SK-N-SH (cell line): ENCODE results near the gene ROR2. TPM values are rescaled to one million over a fixed set of nuclear protein-coding genes. Genes with fewer than 3 reads are reported as not detected.

Experiments
- CTCF ChIA-PET: fragments of 300-600, 350-600 bp; formaldehyde crosslinking; extraction: SDS; loops from one replicate; lab custom pipeline; 2021; lab: Yijun Ruan, JAX
- POLR2A ChIA-PET: fragments of 350-600 bp; sonication (Branson Sonifier 250); formaldehyde crosslinking; extraction: SDS; loops from one replicate; lab custom pipeline; 2020; ENCODE audit warnings: antibody characterized with exemption, inconsistent platforms; lab: Yijun Ruan, JAX
- DNase-seq: peaks from one replicate; pipeline ENCODE4 v3.0.0; 2012
- H2AFZ ChIP-seq: fragments of 200-600 bp; sonication (generic); 2 replicates; pipeline ENCODE4 v1.8.1; 2016; ENCODE audit warnings: antibody characterized with exemption, mild to moderate bottlenecking, low read depth
- H3F3A ChIP-seq: fragments of 200-600 bp; sonication (generic); replicated peaks from 2 replicates; pipeline ENCODE3; 2016; ENCODE audit warnings: antibody characterized with exemption, mild to moderate bottlenecking; ENCODE audit not compliant: insufficient read depth
- H3K27ac ChIP-seq, 2 experiments: fragments of 200-500 bp in 1 of 2; fragments of 200-600 bp in 1 of 2; sonication (Bioruptor generic) in 1 of 2; sonication (generic), shearing (Covaris generic) in 1 of 2; 2 replicates each; pipeline versions ENCODE4 v1.5.1 to v1.6.1; 2014 to 2016; ENCODE audit warnings: low read depth in 2 of 2, inconsistent platforms in 1 of 2, low read length in 1 of 2, mild to moderate bottlenecking in 1 of 2, mixed read lengths in 1 of 2
- H3K27me3 ChIP-seq: fragments of 200-600 bp; sonication (generic), shearing (Covaris generic); 2 replicates; pipeline ENCODE4 v1.6.1; 2016; ENCODE audit warnings: mixed run types; ENCODE audit not compliant: insufficient read depth
- H3K36me3 ChIP-seq, 2 experiments: fragments of 200-500 bp in 1 of 2; fragments of 200-600 bp in 1 of 2; sonication (Bioruptor generic) in 1 of 2; sonication (generic) in 1 of 2; replicated peaks in 1 of 2; 2 replicates each; pipeline versions ENCODE3 to v1.5.1; 2014 to 2016; ENCODE audit warnings: low read length in 1 of 2, mild to moderate bottlenecking in 1 of 2; ENCODE audit not compliant: insufficient read depth in 2 of 2, control insufficient read depth in 1 of 2
- H3K4me1 ChIP-seq, 2 experiments: fragments of 200-500 bp in 1 of 2; fragments of 200-600 bp in 1 of 2; sonication (Bioruptor generic) in 1 of 2; sonication (generic), shearing (Covaris generic) in 1 of 2; 2 replicates each; pipeline versions ENCODE4 v1.5.1 to v1.6.1; 2014 to 2016; ENCODE audit warnings: low read depth in 1 of 2, low read length in 1 of 2, mixed run types in 1 of 2; ENCODE audit not compliant: insufficient read depth in 2 of 2, control insufficient read depth in 1 of 2
- H3K4me2 ChIP-seq: fragments of 200-600 bp; sonication (generic), shearing (Covaris generic); 2 replicates; pipeline ENCODE4 v1.6.1; 2017; ENCODE audit warnings: mixed run types
- H3K4me3 ChIP-seq, 2 experiments: fragments of 200-500 bp in 1 of 2; fragments of 200-600 bp in 1 of 2; sonication (Bioruptor generic) in 1 of 2; sonication (generic), shearing (Covaris generic) in 1 of 2; 2 replicates each; pipeline versions ENCODE4 v1.5.1 to v1.8.1; 2014 to 2016; ENCODE audit warnings: low read depth in 2 of 2, inconsistent platforms in 1 of 2, low read length in 1 of 2, mild to moderate bottlenecking in 1 of 2, mixed read lengths in 1 of 2, moderate library complexity in 1 of 2
- H3K79me2 ChIP-seq: fragments of 200-600 bp; sonication (generic); 2 replicates; pipeline ENCODE4 v1.8.1; 2017; ENCODE audit warnings: mild to moderate bottlenecking; ENCODE audit not compliant: insufficient read depth
- H3K9ac ChIP-seq: fragments of 200-600 bp; sonication (generic); 2 replicates; pipeline ENCODE4 v1.6.1; 2017; ENCODE audit warnings: mixed run types
- H3K9me2 ChIP-seq: fragments of 200-600 bp; sonication (generic); 2 replicates; pipeline ENCODE4 v1.6.1; 2017; ENCODE audit warnings: mixed run types
- H3K9me3 ChIP-seq: fragments of 200-600 bp; sonication (generic); 2 replicates; pipeline ENCODE4 v1.6.1; 2017; ENCODE audit warnings: mixed run types, mild to moderate bottlenecking, moderate library complexity
- H4K20me1 ChIP-seq: fragments of 200-600 bp; sonication (generic); 2 replicates; pipeline ENCODE4 v1.6.1; 2017; ENCODE audit warnings: mild to moderate bottlenecking, mixed run types; ENCODE audit not compliant: insufficient read depth
- CHD2 ChIP-seq: fragments of 150-350 bp; IDR thresholded peaks from 2 replicates; pipeline ENCODE4 v1.6.1; 2018; ENCODE audit warnings: low read length; ENCODE audit not compliant: partially characterized antibody
- ELF1 ChIP-seq: IDR thresholded peaks from 2 replicates; pipeline ENCODE4 v1.4.0; 2012
- EP300 ChIP-seq, 2 experiments: IDR thresholded peaks; 2 replicates each; pipeline versions ENCODE4 v1.4.0 to v1.6.1; 2012; ENCODE audit warnings: borderline replicate concordance in 1 of 2, low read depth in 1 of 2, low read length in 1 of 2
- FOXM1 ChIP-seq: IDR thresholded peaks from 2 replicates; pipeline ENCODE4 v1.4.0; 2012; ENCODE audit warnings: low read depth, mild to moderate bottlenecking
- GATA2 ChIP-seq: sonication (generic); formaldehyde crosslinking; IDR thresholded peaks from 2 replicates; pipeline ENCODE4 v1.5.0; 2020; ENCODE audit warnings: mild to moderate bottlenecking, missing genetic modification reagents
- JUND ChIP-seq: IDR thresholded peaks from 2 replicates; pipeline ENCODE4 v1.4.0; 2012
- MEF2A ChIP-seq: IDR thresholded peaks from 2 replicates; pipeline ENCODE4 v1.4.0; 2012; ENCODE audit warnings: low read depth, borderline replicate concordance
- MXI1 ChIP-seq: IDR thresholded peaks from 2 replicates; pipeline ENCODE4 v1.6.1; 2012; ENCODE audit warnings: mild to moderate bottlenecking, low read depth, low read length, improper control_type of control experiment
- NRF1 ChIP-seq: IDR thresholded peaks from 2 replicates; pipeline ENCODE4 v1.6.1; 2012; ENCODE audit warnings: low read depth, mild to moderate bottlenecking, low read length
- POLR2AphosphoS5 ChIP-seq: IDR thresholded peaks from 2 replicates; pipeline ENCODE4 v1.6.1; 2012; ENCODE audit warnings: low read depth, low read length
- RAD21 ChIP-seq: IDR thresholded peaks from 2 replicates; pipeline ENCODE4 v1.6.1; 2012; ENCODE audit warnings: mild to moderate bottlenecking, low read length
- RCOR1 ChIP-seq: fragments of 150-350 bp; IDR thresholded peaks from 2 replicates; pipeline ENCODE4 v1.6.1; 2017; ENCODE audit warnings: antibody characterized with exemption, low read length
- RFX5 ChIP-seq: IDR thresholded peaks from 2 replicates; pipeline ENCODE4 v1.6.1; 2012; ENCODE audit warnings: mild to moderate bottlenecking, improper control_type of control experiment, low read length
- SMC3 ChIP-seq: IDR thresholded peaks from 2 replicates; pipeline ENCODE4 v1.6.1; 2012; ENCODE audit warnings: low read depth, low read length, improper control_type of control experiment
- TCF12 ChIP-seq: IDR thresholded peaks from 2 replicates; pipeline ENCODE4 v1.4.0; 2012
- TEAD4 ChIP-seq: IDR thresholded peaks from 2 replicates; pipeline ENCODE4 v1.4.0; 2012; ENCODE audit warnings: mild to moderate bottlenecking, borderline replicate concordance; ENCODE audit not compliant: insufficient read depth
- YY1 ChIP-seq: IDR thresholded peaks from 2 replicates; pipeline ENCODE4 v1.4.0; 2012; ENCODE audit warnings: low read depth, mild to moderate bottlenecking
- WGBS: methylation state at CpG from one replicate; pipeline ENCODE4 v1.1.6; 2017; ENCODE audit warnings: low lambda C conversion rate; 5-methylcytosine and 5-hydroxymethylcytosine counted together
- polyA plus RNA-seq, 3 experiments: library from polyadenylated mRNA; depleted of rRNA; stranded (reverse); fragments of >200 nt; gene quantifications; 2 replicates each; pipeline ENCODE4 v1.2.3, GENCODE V29; 2012
- TF ChIP-seq, protein P1 (sequence below): fragments of 150-350 bp; IDR thresholded peaks from 2 replicates; pipeline ENCODE4 v1.6.1; 2016; ENCODE audit warnings: mild to moderate bottlenecking, low read depth, low read length
- TF ChIP-seq, protein P2 (sequence below): IDR thresholded peaks from 2 replicates; pipeline ENCODE4; 2012
- TF ChIP-seq, protein P3 (sequence below): fragments of 150-350 bp; IDR thresholded peaks from 2 replicates; pipeline ENCODE4 v1.6.1; 2017; ENCODE audit warnings: antibody characterized with exemption, low read length, low read depth, borderline replicate concordance
- TF ChIP-seq, protein P4 (sequence below): IDR thresholded peaks from 2 replicates; pipeline ENCODE4 v1.4.0; 2012; ENCODE audit warnings: low read depth, borderline replicate concordance
- TF ChIP-seq, protein P5 (sequence below): IDR thresholded peaks from 2 replicates; pipeline ENCODE4 v1.6.1; 2012; ENCODE audit warnings: mild to moderate bottlenecking, low read depth, low read length, moderate library complexity

ROR2 gene
- polyA plus RNA-seq, 1 of the 3 experiments (the other 2 are of a cell fraction), result 0.43 TPM

DNA sequence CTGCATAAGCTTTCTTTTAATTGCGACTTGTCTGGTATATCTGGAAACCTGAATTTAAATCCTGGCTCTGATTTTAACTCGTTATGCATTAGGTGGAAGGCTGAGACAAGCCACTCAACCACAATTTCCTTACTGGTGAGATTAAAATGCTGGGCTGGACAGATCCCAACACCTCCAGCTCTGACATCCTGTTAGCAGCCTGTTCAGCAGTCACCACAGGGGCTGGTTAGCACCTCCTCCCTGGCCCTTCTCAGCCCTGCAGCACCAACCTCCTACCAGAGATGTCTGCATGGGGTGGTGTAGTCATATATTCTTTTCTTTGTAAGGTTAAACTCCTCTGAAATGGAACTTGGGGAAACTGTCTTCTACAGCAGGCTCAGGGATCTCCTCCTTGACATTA lies 369.9 kb downstream of the ROR2 start (continued):
- TF ChIP-seq GATA2 (CRISPR knock-in tag) (no peak), TCF12 (no peak), POLR2AphosphoS5 (no peak), JUND (no peak), NRF1 (no peak)
- TF ChIP-seq, protein P1, sequence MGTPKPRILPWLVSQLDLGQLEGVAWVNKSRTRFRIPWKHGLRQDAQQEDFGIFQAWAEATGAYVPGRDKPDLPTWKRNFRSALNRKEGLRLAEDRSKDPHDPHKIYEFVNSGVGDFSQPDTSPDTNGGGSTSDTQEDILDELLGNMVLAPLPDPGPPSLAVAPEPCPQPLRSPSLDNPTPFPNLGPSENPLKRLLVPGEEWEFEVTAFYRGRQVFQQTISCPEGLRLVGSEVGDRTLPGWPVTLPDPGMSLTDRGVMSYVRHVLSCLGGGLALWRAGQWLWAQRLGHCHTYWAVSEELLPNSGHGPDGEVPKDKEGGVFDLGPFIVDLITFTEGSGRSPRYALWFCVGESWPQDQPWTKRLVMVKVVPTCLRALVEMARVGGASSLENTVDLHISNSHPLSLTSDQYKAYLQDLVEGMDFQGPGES, result no peak
- TF ChIP-seq, protein P2, sequence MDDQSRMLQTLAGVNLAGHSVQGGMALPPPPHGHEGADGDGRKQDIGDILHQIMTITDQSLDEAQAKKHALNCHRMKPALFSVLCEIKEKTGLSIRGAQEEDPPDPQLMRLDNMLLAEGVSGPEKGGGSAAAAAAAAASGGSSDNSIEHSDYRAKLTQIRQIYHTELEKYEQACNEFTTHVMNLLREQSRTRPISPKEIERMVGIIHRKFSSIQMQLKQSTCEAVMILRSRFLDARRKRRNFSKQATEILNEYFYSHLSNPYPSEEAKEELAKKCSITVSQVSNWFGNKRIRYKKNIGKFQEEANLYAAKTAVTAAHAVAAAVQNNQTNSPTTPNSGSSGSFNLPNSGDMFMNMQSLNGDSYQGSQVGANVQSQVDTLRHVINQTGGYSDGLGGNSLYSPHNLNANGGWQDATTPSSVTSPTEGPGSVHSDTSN, result no peak

DNA sequence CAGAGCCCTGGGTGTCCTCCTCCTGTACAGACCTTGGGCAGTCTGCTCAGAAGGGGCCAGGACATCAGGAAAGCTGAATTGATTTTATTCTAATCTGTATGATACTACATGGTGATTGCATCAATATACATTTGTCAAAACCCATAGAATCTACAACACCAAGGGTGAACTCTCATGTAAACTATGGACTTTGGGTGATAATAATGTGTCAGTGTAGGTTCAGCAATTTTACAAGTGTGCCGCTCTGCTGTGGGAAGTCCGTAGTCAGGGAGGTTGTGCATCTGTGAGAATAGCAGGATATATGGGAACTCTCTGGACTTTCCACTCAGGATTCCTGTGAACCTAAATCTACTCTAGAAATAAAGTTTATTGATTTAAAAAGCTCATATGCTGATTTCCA lies 371.1 kb downstream of the ROR2 start:
- no peak overlapping the region for H3K27ac ChIP-seq
- ChIA-PET POLR2A (no interaction called here), CTCF (interaction anchor here (1.6 kb wide), 1 partner anchor 391 kb away, joined by 3 read pairs; no protein-coding TSS in a partner anchor)
- H3K4me3 ChIP-seq, result no peak overlapping the region
- no peak for DNase-seq
- H3K27me3 ChIP-seq, result no peaks in the 10 kb centered on the region
- H4K20me1 ChIP-seq, result no peaks in the 10 kb centered on the region
- WGBS, result 65% methylated on average over 2 of the region's 2 CpGs
- H3K36me3 ChIP-seq, result no peaks in the 10 kb centered on the region
- no peak overlapping the region for H3K9ac ChIP-seq
- no peaks in the 10 kb centered on the region for H3F3A ChIP-seq
- TF ChIP-seq, protein P3, sequence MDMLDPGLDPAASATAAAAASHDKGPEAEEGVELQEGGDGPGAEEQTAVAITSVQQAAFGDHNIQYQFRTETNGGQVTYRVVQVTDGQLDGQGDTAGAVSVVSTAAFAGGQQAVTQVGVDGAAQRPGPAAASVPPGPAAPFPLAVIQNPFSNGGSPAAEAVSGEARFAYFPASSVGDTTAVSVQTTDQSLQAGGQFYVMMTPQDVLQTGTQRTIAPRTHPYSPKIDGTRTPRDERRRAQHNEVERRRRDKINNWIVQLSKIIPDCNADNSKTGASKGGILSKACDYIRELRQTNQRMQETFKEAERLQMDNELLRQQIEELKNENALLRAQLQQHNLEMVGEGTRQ, result no peak
- TF ChIP-seq MEF2A (no peak), ELF1 (no peak), GATA2 (CRISPR knock-in tag) (no peak), SMC3 (no peak), JUND (no peak), TEAD4 (no peak), EP300 (IDR thresholded peaks at IDR 0.05; ENCODE audit: borderline replicate concordance in 1 of 2, low read depth in 1 of 2, low read length in 1 of 2) (no peak), RFX5 (no peak), YY1 (no peak), TCF12 (no peak), MXI1 (no peak), FOXM1 (no peak), CHD2 (no peak), RAD21 (no peak), RCOR1 (no peak)
- TF ChIP-seq, protein P4, sequence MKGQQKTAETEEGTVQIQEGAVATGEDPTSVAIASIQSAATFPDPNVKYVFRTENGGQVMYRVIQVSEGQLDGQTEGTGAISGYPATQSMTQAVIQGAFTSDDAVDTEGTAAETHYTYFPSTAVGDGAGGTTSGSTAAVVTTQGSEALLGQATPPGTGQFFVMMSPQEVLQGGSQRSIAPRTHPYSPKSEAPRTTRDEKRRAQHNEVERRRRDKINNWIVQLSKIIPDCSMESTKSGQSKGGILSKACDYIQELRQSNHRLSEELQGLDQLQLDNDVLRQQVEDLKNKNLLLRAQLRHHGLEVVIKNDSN, result no peak
- TF ChIP-seq, protein P5, sequence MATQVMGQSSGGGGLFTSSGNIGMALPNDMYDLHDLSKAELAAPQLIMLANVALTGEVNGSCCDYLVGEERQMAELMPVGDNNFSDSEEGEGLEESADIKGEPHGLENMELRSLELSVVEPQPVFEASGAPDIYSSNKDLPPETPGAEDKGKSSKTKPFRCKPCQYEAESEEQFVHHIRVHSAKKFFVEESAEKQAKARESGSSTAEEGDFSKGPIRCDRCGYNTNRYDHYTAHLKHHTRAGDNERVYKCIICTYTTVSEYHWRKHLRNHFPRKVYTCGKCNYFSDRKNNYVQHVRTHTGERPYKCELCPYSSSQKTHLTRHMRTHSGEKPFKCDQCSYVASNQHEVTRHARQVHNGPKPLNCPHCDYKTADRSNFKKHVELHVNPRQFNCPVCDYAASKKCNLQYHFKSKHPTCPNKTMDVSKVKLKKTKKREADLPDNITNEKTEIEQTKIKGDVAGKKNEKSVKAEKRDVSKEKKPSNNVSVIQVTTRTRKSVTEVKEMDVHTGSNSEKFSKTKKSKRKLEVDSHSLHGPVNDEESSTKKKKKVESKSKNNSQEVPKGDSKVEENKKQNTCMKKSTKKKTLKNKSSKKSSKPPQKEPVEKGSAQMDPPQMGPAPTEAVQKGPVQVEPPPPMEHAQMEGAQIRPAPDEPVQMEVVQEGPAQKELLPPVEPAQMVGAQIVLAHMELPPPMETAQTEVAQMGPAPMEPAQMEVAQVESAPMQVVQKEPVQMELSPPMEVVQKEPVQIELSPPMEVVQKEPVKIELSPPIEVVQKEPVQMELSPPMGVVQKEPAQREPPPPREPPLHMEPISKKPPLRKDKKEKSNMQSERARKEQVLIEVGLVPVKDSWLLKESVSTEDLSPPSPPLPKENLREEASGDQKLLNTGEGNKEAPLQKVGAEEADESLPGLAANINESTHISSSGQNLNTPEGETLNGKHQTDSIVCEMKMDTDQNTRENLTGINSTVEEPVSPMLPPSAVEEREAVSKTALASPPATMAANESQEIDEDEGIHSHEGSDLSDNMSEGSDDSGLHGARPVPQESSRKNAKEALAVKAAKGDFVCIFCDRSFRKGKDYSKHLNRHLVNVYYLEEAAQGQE, result no peak
- H3K79me2 ChIP-seq, result no peaks in the 10 kb centered on the region
- no peaks in the 10 kb centered on the region for H3K9me3 ChIP-seq
- H3K4me1 ChIP-seq, result peaks cover 0 to 2% of the 10 kb centered on the region in 2 experiments; a peak in 1 of 4 replicates
- H3K4me2 ChIP-seq, result no peak overlapping the region
- H2AFZ ChIP-seq, result no peak overlapping the region
- H3K9me2 ChIP-seq, result no peaks in the 10 kb centered on the region
